Body of pancreas (tissue), 4 donors: ENCODE results near the gene EXD3.

Source experiments
- CTCF ChIP-seq, 7 experiments: fragments of 450-650 bp in 4 of 7; fragments of 200-600 bp in 3 of 7; sonication (generic) in 3 of 7; IDR thresholded peaks; one replicate each; pipeline ENCODE4 v1.5.1; 2016 to 2019; ENCODE audit warnings: antibody characterized with exemption in 7 of 7
- POLR2A ChIP-seq, 3 donors: fragments of 450-650 bp; IDR thresholded peaks; one replicate each; pipeline ENCODE4 v1.6.1; 2016; ENCODE audit warnings: antibody characterized with exemption in 3 of 3, mild to moderate bottlenecking in 2 of 3

GRCh38 chr9:137441289-137441934 lies 18.4 kb upstream of the EXD3 start, which contains the start of gene ENTPD8:
- TF ChIP-seq CTCF (IDR thresholded peaks at IDR 0.05) (no peak), POLR2A (IDR thresholded peaks at IDR 0.05) (no peak)
